Loucy (cell line): ENCODE measurements around the gene SHD.

Experiments
- CTCF ChIP-seq: fragments of 200-600 bp; sonication (generic); conservative IDR thresholded peaks from 2 replicates; pipeline ENCODE4 v1.5.1; 2014; ENCODE audit warnings: mild to moderate bottlenecking, antibody characterized with exemption, low read length
- EZH2phosphoT487 ChIP-seq: fragments of 200-600 bp; IDR thresholded peaks from 2 replicates; pipeline ENCODE4 v1.6.1; 2018; ENCODE audit warnings: antibody characterized with exemption, mild to moderate bottlenecking, moderate library complexity, borderline replicate concordance

- TF ChIP-seq CTCF = no peak
- TF ChIP-seq EZH2phosphoT487 = no peak
Measured at GRCh38 chr19:4284176-4284958, 5.3 kb downstream of the SHD start.
